ENCODE measurements around the gene RPL41. TPM values are rescaled to one million over a fixed set of nuclear protein-coding genes. Genes with fewer than 3 reads are reported as not detected.

Gene RPL41
- total and polyA plus RNA-seq, 10 of the 15 experiments (the other 5 are each of a cell fraction or from before 2014, with no cell fraction given), result 4,144 to 19,112 (median 8,004) TPM

GRCh38 chr12:56104109-56104814 lies 12.2 kb upstream of the RPL41 start, which contains the start of gene PA2G4 (continued):
- peak; percentile 75; the same call in 1 of the 2 replicates for TF ChIP-seq ELK1 (IDR thresholded peaks at IDR 0.05; ENCODE audit: low read depth, low read length)
- no peak for TF ChIP-seq JUNB (IDR thresholded peaks at IDR 0.05)
- TF ChIP-seq RFX5 (IDR thresholded peaks at IDR 0.05; ENCODE audit: low read depth, low read length), result peak; percentile 34; the same call in 1 of the 2 replicates
- 0 out of 2 replicates have a peak, but pooled peaks have one; percentile 17 for TF ChIP-seq TBL1XR1 (IDR thresholded peaks at IDR 0.05; ENCODE audit: low read depth, low read length)
- TF ChIP-seq KAT2A (conservative IDR thresholded peaks at IDR 0.05; ENCODE audit: control insufficient read depth, low read depth, low read length), result no peak
- TF ChIP-seq MTA3 (IDR thresholded peaks at IDR 0.05; ENCODE audit: borderline replicate concordance, low read length), result no peak
- TF ChIP-seq BCL3 (IDR thresholded peaks at IDR 0.05; ENCODE audit: borderline replicate concordance, insufficient read depth, low read depth, low read length, poor library complexity, severe bottlenecking), result no peak
- TF ChIP-seq IRF5 (IDR thresholded peaks at IDR 0.05; ENCODE audit: borderline replicate concordance), result no peak; the same call in 1 of the 2 replicates
- no peak for TF ChIP-seq IRF3 (IDR thresholded peaks at IDR 0.05)
- TF ChIP-seq PRDM15 (CRISPR knock-in tag; IDR thresholded peaks at IDR 0.05), result no peak
- TF ChIP-seq FOXK2 (IDR thresholded peaks at IDR 0.05), result no peak; the same call in 1 of the 2 replicates
- no peak for TF ChIP-seq KDM1A (IDR thresholded peaks at IDR 0.05; ENCODE audit: borderline replicate concordance)
- TF ChIP-seq NKRF (conservative IDR thresholded peaks at IDR 0.05), result peak; percentile 80; the same call in 1 of the 2 replicates
- peak; percentile 78 for TF ChIP-seq NBN (IDR thresholded peaks at IDR 0.05)
- TF ChIP-seq CTCF (IDR thresholded peaks at IDR 0.05 in 2 of 3, conservative IDR thresholded peaks at IDR 0.05 in 1 of 3; ENCODE audit: control insufficient read depth in 2 of 3, extremely low read depth in 1 of 3, insufficient read depth in 1 of 3, low read depth in 3 of 3, low read length in 3 of 3), result no peak
- peak; percentile 100 for TF ChIP-seq IKZF1 (conservative IDR thresholded peaks at IDR 0.05)
